ENCODE data around the gene PITPNC1. TPM values are rescaled to one million over a fixed set of nuclear protein-coding genes. Genes with fewer than 3 reads are reported as not detected.

The PITPNC1 gene
- total RNA-seq, 4 donors from 2014 or later: 1.6 to 6.0 (median 3.2) TPM

GRCh38 chr17:67563692-67564228 is 186.7 kb downstream of the PITPNC1 start:
- H3K4me1 ChIP-seq: no peaks in the 10 kb centered on the region
- no peak overlapping the region for H3K4me3 ChIP-seq
- TF ChIP-seq POLR2A (IDR thresholded peaks at IDR 0.05): no peak
- no peak for TF ChIP-seq EP300 (IDR thresholded peaks at IDR 0.05)
- no peak for TF ChIP-seq CTCF (IDR thresholded peaks at IDR 0.05)
- TF ChIP-seq POLR2AphosphoS5 (IDR thresholded peaks at IDR 0.05): no peak
- H3K9me3 ChIP-seq: no peaks in the 10 kb centered on the region
- no peaks in the 10 kb centered on the region for H3K36me3 ChIP-seq
- no peaks in the 10 kb centered on the region for H3K27me3 ChIP-seq
- DNase-seq (ENCODE audit: low spot score in 2 of 2): no peak
- H3K27ac ChIP-seq: no peak overlapping the region

GRCh38 chr17:67565068-67565467 is 188.0 kb downstream of the PITPNC1 start:
- no peaks in the 10 kb centered on the region for H3K9me3 ChIP-seq
- no peak overlapping the region for H3K4me3 ChIP-seq
- WGBS: 98% methylated on average over 2 of the region's 2 CpGs
- H3K36me3 ChIP-seq: no peaks in the 10 kb centered on the region
- no peak overlapping the region for H3K27ac ChIP-seq
- no peaks in the 10 kb centered on the region for H3K27me3 ChIP-seq
- TF ChIP-seq POLR2A (IDR thresholded peaks at IDR 0.05) (no peak), EP300 (IDR thresholded peaks at IDR 0.05) (no peak), CTCF (IDR thresholded peaks at IDR 0.05) (no peak), POLR2AphosphoS5 (IDR thresholded peaks at IDR 0.05) (no peak)
- DNase-seq (ENCODE audit: low spot score in 2 of 2): no peak
- no peaks in the 10 kb centered on the region for H3K4me1 ChIP-seq

GRCh38 chr17:67566656-67567055 is 189.6 kb downstream of the PITPNC1 start:
- Histone ChIP-seq H3K36me3 (no peaks in the 10 kb centered on the region), H3K27ac (no peak overlapping the region), H3K27me3 (no peaks in the 10 kb centered on the region), H3K4me3 (no peak overlapping the region), H3K9me3 (no peaks in the 10 kb centered on the region), H3K4me1 (no peaks in the 10 kb centered on the region)
- TF ChIP-seq POLR2AphosphoS5 (IDR thresholded peaks at IDR 0.05) (no peak), POLR2A (IDR thresholded peaks at IDR 0.05) (no peak), EP300 (IDR thresholded peaks at IDR 0.05) (no peak), CTCF (IDR thresholded peaks at IDR 0.05) (no peak)
- 80% methylated on average over 3 of the region's 3 CpGs for WGBS
- no peak for DNase-seq (ENCODE audit: low spot score in 2 of 2)

- no peaks in the 10 kb centered on the region for H3K27me3 ChIP-seq
- no peak for DNase-seq (ENCODE audit: low spot score in 2 of 2)
- H3K27ac ChIP-seq: no peak overlapping the region
- H3K4me3 ChIP-seq: no peak overlapping the region
- H3K9me3 ChIP-seq: no peaks in the 10 kb centered on the region
- no peaks in the 10 kb centered on the region for H3K36me3 ChIP-seq
- H3K4me1 ChIP-seq: no peaks in the 10 kb centered on the region
- no peak for TF ChIP-seq CTCF (IDR thresholded peaks at IDR 0.05)
- TF ChIP-seq POLR2A (IDR thresholded peaks at IDR 0.05): no peak
- TF ChIP-seq POLR2AphosphoS5 (IDR thresholded peaks at IDR 0.05): no peak
- no peak for TF ChIP-seq EP300 (IDR thresholded peaks at IDR 0.05)
- WGBS: 72% methylated on average over 5 of the region's 5 CpGs
These were observed 192.0 kb downstream of the PITPNC1 start for GRCh38 chr17:67569015-67569451.

- H3K36me3 ChIP-seq: no peaks in the 10 kb centered on the region
- DNase-seq (ENCODE audit: low spot score in 2 of 2): no peak
- no peaks in the 10 kb centered on the region for H3K4me1 ChIP-seq
- TF ChIP-seq EP300 (IDR thresholded peaks at IDR 0.05) (no peak), CTCF (IDR thresholded peaks at IDR 0.05) (no peak), POLR2AphosphoS5 (IDR thresholded peaks at IDR 0.05) (no peak), POLR2A (IDR thresholded peaks at IDR 0.05) (no peak)
- no peaks in the 10 kb centered on the region for H3K27me3 ChIP-seq
- no peak overlapping the region for H3K27ac ChIP-seq
- H3K9me3 ChIP-seq: no peaks in the 10 kb centered on the region
- WGBS: 80% methylated on average over 6 of the region's 6 CpGs
- H3K4me3 ChIP-seq: no peak overlapping the region
These were observed 192.8 kb downstream of the PITPNC1 start for GRCh38 chr17:67569873-67570272.

All from suprapubic skin (tissue), 4 donors.